Stimulated activated CD8-positive, alpha-beta memory T cell treated with anti-CD3 and anti-CD28 coated beads, Interleukin-12 subunit alpha, Interleukin-12 subunit beta, amount 100 ng/mL, for 1 hour (primary cell): ENCODE results near the gene CEACAM4.
"Not testable (repeated sequence)": the region's sequence is repeated elsewhere in the genome, so short reads cannot be mapped to it uniquely, and the experiment has no call there.

ENCODE experiments used
- DNase-seq: peaks from one replicate; pipeline ENCODE4 v3.0.0-alpha.2; 2020; ENCODE audit warnings: low read depth

The CEACAM4 gene

GRCh38 chr19:41584931-41585330 lies 41.9 kb downstream of the CEACAM4 start:
- no peak for DNase-seq

DNA sequence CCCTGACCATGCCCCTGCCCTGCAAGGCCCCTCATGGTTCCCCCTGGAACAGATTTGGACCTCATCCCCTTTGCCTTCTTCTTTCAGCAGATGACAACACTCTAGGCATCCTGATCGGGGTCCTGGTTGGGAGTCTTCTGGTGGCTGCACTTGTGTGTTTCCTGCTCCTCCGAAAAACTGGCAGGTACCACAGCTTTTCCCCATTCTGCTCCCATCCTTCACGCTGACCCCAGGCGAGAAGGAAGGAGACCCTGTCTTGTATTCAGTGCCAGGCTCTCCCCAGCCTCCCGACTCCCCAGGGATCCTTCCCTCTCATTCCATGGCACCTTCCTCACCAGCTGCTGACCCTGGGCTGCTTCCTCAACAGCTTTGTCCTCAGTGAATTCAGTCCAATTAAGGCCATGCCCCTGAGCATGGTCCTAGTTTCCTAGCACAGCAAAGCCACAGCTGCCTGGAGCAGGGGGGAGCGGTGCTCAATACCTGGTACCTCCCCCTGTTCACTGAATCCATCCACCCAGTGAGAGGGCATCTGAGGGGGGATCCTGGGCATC lies 42.5 kb downstream of the CEACAM4 start:
- no peak for DNase-seq

GRCh38 chr19:41582577-41583182 lies 44.2 kb downstream of the CEACAM4 start:
- not testable (repeated sequence) for DNase-seq

GRCh38 chr19:41581068-41581467 lies 45.8 kb downstream of the CEACAM4 start:
- not testable (repeated sequence) for DNase-seq

DNA sequence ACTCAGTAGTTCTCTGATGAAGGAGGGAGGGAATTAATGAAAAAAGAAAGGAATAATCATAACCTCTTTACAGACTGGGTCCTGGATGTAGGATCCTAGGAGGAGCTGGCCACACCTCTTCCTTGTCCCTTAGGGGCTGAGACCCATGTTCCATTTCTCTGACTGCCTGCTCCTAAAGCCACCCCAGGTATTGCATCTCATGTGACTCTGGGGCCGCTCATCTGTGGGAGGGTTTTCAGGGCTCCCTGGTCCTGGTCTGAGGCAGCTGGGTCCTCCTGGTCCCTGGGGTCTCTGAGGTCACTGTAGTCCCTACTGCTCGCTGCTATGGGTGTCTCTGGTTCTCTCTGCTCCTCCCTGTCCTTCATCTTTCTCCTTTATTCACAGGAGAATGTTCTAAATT lies 48.0 kb downstream of the CEACAM4 start:
- DNase-seq = no peak

DNA sequence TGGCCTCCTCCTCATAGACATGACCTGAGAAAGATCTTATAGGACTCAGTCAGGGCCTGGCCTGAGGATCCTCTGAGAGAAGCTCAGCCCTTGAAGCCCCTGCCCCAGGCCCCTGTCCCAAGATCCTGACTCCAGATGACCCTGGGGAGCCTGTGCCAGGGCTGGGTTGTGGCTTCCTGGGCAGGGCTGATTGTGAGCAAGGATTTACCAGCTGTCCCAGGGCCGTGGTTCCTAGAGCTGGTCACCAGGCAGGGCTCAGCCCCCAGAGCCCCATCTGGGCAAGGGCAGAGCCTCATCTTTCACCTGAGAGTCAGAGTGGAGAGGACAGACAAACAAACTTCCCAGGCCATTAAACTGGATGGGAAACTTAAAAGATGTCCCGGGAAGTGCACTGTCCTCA lies 49.0 kb downstream of the CEACAM4 start:
- DNase-seq = no peak

DNA sequence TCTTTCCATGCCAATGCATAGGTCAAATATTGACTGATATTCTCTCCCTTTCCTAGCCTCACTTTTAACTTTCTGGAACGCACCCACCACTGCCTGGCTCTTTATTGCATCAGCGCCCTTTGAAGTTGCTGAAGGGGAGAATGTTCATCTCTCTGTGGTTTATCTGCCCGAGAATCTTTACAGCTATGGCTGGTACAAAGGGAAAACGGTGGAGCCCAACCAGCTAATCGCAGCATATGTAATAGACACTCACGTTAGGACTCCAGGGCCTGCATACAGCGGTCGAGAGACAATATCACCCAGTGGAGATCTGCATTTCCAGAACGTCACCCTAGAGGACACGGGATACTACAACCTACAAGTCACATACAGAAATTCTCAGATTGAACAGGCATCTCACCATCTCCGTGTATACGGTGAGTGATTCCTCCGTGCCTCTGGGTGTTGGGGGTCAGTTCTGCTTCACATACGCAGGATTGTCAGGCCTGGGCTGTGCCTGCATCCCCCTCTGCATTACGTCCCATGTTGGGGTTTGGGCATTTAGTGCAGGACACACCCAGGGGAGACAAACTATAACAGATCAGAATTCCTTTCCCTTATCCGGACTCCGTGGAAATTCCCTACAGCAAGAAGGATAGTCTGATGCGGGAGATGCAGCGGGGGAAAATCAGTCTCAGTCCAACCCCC lies 49.6 kb downstream of the CEACAM4 start:
- DNase-seq = no peak

DNA sequence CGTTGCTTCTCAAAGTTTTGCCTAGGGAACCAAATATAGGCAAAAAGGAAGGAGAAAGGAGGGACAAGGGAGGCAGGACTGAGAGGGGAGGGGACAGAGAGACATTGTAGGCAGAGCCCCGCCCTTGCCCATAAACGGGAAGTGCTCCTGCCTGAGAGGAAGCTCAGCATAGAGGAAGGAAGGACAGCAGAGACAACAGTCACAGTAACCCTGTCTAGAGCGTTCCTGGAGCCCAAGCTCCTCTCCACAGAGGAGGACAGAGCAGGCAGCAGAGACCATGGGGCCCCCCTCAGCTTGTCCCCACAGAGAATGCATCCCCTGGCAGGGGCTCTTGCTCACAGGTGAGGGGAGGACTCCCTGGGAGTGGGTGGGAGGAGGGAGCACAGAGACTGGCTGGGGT lies 50.9 kb downstream of the CEACAM4 start, which contains the start of gene CEACAM21:
CEACAM21 (plus strand) TSS at position 169 of the 400 bp plus-strand sequence; CDS start at position 278, 109 bp downstream.
- DNase-seq = no peak

GRCh38 chr19:41570639-41571112 lies 56.2 kb downstream of the CEACAM4 start:
- DNase-seq = peak; percentile 75

- DNase-seq = no peak
Measured at GRCh38 chr19:41570179-41570578, 56.7 kb downstream of the CEACAM4 start.

DNA sequence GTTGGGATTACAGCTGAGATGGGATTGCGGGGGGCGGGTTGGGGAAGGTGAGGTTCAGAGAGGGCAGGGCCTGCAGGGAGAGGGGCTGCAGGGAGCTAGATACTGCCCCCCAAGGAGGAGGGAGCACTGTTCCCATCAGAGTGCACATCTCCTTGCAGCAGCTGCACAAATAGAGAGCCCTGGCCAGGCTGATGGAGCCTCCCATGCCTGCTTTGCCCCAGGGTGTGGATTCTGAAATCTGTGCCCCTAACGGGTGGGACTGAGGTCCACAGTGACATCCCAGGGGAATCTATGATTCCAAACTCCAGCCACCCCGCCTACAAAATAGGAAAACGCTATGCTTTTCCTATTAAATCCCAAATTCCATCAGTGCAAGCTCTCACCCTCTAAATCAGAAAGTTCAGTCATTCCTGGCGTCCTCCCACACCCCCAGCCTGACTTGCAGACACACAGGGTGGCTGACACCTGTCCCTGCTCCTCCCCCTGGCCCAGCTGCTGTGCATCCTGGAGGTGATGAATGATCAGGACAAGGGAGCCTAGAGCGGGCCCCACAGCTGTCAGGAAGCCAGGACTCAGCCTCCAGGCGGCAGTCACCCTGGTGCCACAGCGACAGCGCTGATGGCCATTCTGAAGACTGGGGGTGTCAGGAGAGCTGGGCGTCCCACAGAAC lies 57.3 kb downstream of the CEACAM4 start:
- no peak for DNase-seq
